CD4-positive, alpha-beta T cell treated with Interleukin-17A for 4 hours (primary cell): Measurements from ENCODE around the gene SLC7A6OS.
"Not testable (repeated sequence)": the region's sequence is repeated elsewhere in the genome, so short reads cannot be mapped to it uniquely, and the experiment has no call there.

Experiments used
- DNase-seq: peaks from one replicate; pipeline ENCODE4 v3.0.0-alpha.2; 2020; ENCODE audit warnings: mixed read lengths

SLC7A6OS gene

GRCh38 chr16:68297908-68298307, 12.8 kb downstream of the SLC7A6OS start:
- DNase-seq: no peak

GRCh38 chr16:68296693-68297092, 14.1 kb downstream of the SLC7A6OS start:
- DNase-seq: no peak

GRCh38 chr16:68296291-68296690, 14.5 kb downstream of the SLC7A6OS start:
- no peak for DNase-seq

- DNase-seq: no peak
Observed at GRCh38 chr16:68292425-68292824, 18.3 kb downstream of the SLC7A6OS start.

- no peak for DNase-seq
Observed at GRCh38 chr16:68291227-68291626, 19.5 kb downstream of the SLC7A6OS start.

- DNase-seq: no peak
Observed at GRCh38 chr16:68290450-68290849, 20.3 kb downstream of the SLC7A6OS start.

- DNase-seq: peak; percentile 58
Observed at GRCh38 chr16:68289621-68290329, 21.0 kb downstream of the SLC7A6OS start.

- DNase-seq: no peak
Observed at GRCh38 chr16:68289202-68289601, 21.5 kb downstream of the SLC7A6OS start.

GRCh38 chr16:68288796-68289195, 21.9 kb downstream of the SLC7A6OS start:
- not testable (repeated sequence) for DNase-seq

- no peak for DNase-seq
Observed at GRCh38 chr16:68288252-68288650, 22.5 kb downstream of the SLC7A6OS start.

GRCh38 chr16:68287276-68288251, 23.2 kb downstream of the SLC7A6OS start:
- DNase-seq: peak; percentile 72

GRCh38 chr16:68286153-68287074, 24.3 kb downstream of the SLC7A6OS start:
- DNase-seq: peak; percentile 64

GRCh38 chr16:68285683-68286082, 25.1 kb downstream of the SLC7A6OS start:
- no peak for DNase-seq

GRCh38 chr16:68284847-68285246, 25.9 kb downstream of the SLC7A6OS start:
- DNase-seq: peak; percentile 40

- DNase-seq: peak; percentile 36
Observed at GRCh38 chr16:68283801-68284598, 26.7 kb downstream of the SLC7A6OS start.

GRCh38 chr16:68283346-68283745, 27.4 kb downstream of the SLC7A6OS start:
- DNase-seq: no peak

- no peak for DNase-seq
Observed at GRCh38 chr16:68282064-68282452, 28.7 kb downstream of the SLC7A6OS start.

- peak; percentile 62 for DNase-seq
Observed at GRCh38 chr16:68281368-68282063, 29.2 kb downstream of the SLC7A6OS start.

GRCh38 chr16:68279726-68280558, 30.8 kb downstream of the SLC7A6OS start:
- no peak for DNase-seq

- no peak for DNase-seq
Observed at GRCh38 chr16:68276223-68276622, 34.5 kb downstream of the SLC7A6OS start.
